Stimulated activated CD8-positive, alpha-beta memory T cell treated with anti-CD3 and anti-CD28 coated beads, Interleukin-15, amount 100 ng/mL, for 48 hours (primary cell): Measurements from ENCODE around the gene ADORA1.
A peak's percentile ranks its signal among the peaks of the same experiment; 100 is the strongest.

Experiments
- DNase-seq, 2 donors: peaks; one replicate each; pipeline ENCODE4 v3.0.0-alpha.2; 2020; ENCODE audit warnings: low read depth in 2 of 2

ADORA1 gene

DNA sequence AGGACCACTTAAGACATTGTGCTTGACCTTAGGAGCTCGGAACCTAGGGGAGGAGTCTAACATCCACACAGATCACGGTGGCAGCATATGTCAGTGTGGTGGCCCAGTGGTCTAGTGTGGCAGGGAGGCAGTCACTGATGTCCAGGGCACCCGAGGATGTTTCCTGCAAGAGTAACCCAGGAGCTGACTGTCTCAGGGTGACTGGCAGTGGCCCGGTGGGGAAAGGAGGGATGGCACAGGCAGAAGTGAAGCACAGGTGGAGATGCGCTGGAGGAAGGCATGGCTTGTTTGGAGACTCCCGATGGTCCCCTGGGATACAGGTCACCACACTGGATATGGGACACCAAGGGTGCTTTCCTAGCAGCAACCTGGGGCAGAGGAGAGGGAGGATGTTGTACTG lies 85.6 kb downstream of the ADORA1 start:
- no peak for DNase-seq

DNA sequence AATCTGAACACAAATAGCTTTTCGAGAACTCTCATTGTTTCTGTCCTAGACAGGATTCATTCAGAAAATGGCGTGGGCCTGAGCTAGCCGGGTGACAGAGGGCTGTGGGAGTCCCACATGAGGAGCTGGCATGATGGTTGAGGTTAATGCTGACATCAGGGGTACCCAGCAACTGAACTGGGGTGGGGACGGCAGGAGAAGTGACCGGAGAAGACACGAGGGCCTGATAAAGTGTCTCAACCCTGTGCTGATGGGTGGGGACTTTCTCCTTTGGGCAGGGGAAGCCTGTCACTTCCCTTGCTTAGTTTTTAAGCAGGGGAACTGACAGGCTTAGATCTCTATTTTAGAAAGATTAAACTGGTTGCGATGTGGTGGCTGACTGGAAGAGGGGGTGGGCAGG lies 87.3 kb downstream of the ADORA1 start:
- no peak for DNase-seq

DNA sequence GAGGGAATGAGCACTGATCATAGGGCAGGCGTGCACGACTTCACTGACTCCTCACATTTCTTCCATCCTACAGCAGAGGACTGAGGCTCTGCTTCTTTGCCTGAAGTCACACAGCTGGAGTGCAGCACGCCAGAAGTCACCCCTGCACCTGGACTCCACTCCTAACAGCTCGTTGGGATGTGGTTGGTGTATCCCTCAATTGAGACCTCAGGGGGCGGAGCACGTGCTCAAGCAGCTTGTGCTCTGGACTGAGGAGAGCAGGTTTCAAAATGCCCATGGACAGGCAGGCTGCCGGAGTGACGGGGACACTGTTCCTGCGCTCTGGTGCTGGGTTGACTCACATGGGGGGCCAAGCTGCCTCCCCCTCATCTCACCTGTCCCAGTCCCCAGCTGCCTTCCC lies 88.0 kb downstream of the ADORA1 start:
- no peak for DNase-seq

DNA sequence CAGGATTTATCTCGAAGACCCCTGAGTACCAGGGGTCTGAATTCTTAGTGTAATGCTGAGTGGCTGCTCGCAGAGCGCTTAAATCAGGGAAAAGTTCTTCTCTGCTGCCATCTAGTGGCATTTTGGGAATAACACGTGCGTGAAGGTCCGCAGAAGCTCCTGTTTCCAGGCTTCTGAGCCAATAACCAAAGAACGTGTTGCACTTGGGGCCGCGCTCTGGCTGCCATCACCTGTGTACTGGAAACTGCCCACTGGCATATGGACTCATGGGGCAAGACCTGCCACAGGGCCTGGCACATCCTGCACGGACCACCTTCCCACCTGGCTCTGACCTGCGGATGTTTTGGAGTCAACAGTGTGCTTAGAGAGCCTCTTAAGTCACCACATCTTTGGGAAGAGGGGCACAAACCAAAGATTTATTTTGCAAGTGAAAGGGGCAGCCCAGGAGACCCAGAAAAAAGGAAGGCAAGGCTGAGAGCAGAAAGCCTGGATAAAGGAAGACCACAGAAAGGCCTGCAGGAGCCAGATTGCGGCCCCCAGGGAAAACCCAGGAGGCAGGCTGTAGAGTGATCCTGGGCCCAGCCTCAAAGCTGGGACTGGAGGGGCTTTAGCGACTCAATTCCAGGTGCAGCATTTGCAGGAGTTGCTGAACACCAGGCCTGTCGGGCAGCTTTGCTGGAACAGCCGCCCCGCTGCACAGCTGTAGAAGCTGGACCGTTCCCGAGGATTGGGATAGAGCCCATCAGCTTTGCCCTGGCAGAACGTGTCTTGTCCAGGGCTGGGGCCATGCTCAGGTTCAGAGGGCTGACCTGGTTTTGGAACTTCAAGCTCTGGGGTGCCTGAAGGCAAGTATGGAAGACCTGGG lies 89.0 kb downstream of the ADORA1 start:
- peak; percentile 10 to 22 for DNase-seq
